ENCODE data around the gene PPP1R12C.

- no peak for TF ChIP-seq POLR2A (IDR thresholded peaks at IDR 0.05)
- no peak for TF ChIP-seq CTCF (IDR thresholded peaks at IDR 0.05)
Observed at GRCh38 chr19:55046975-55047622, 70.3 kb downstream of the PPP1R12C start.

Measured in Peyer's patch (tissue), 4 donors.